HG02759 (cell line): ENCODE results near the gene GOLGA5.
"Not testable (repeated sequence)": the region's sequence is repeated elsewhere in the genome, so short reads cannot be mapped to it uniquely, and the experiment has no call there.

Experiments used
- ATAC-seq: cut with Tn5 transposase; IDR thresholded peaks from one replicate; pipeline ENCODE4 v1.9.1; 2021; ENCODE audit warnings: mild to moderate bottlenecking, moderate library complexity; ENCODE audit not compliant: unreplicated experiment

The GOLGA5 gene, protein sequence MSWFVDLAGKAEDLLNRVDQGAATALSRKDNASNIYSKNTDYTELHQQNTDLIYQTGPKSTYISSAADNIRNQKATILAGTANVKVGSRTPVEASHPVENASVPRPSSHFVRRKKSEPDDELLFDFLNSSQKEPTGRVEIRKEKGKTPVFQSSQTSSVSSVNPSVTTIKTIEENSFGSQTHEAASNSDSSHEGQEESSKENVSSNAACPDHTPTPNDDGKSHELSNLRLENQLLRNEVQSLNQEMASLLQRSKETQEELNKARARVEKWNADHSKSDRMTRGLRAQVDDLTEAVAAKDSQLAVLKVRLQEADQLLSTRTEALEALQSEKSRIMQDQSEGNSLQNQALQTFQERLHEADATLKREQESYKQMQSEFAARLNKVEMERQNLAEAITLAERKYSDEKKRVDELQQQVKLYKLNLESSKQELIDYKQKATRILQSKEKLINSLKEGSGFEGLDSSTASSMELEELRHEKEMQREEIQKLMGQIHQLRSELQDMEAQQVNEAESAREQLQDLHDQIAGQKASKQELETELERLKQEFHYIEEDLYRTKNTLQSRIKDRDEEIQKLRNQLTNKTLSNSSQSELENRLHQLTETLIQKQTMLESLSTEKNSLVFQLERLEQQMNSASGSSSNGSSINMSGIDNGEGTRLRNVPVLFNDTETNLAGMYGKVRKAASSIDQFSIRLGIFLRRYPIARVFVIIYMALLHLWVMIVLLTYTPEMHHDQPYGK

GRCh38 chr14:92793709-92794546 lies at the start of gene GOLGA5:
Gene GOLGA5 (plus strand): TSS chr14:92794305. CDS start chr14:92797438, 3,133 bp downstream.
- peak; percentile 98 for ATAC-seq

DNA sequence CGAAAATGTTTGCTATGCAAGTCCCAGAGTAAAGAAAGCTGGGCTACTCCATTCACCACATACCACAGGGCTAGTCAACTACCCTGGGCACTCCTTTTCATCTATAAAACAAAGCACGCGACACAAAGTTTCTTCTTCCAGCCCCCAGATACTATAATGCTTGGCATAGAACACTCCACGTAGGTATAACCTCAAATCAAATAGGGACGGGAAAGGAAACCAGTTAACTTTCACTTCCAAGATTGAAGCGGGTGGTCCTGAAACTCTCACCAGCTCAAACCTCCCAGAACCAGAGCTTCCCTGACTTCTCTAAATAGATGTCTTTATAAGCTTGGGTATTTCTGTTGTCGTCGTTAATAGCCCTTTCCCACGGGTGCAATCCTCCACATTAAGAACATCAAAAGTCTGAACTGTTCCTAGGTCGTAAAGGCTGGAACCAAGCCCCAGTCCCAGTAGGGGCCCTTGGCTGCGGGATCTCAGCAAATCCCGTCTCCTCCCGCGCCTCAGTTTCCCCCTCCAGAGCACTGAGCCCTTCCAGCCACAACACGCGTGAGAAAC lies 46.3 kb upstream of the GOLGA5 start:
- ATAC-seq: peak; percentile 10

DNA sequence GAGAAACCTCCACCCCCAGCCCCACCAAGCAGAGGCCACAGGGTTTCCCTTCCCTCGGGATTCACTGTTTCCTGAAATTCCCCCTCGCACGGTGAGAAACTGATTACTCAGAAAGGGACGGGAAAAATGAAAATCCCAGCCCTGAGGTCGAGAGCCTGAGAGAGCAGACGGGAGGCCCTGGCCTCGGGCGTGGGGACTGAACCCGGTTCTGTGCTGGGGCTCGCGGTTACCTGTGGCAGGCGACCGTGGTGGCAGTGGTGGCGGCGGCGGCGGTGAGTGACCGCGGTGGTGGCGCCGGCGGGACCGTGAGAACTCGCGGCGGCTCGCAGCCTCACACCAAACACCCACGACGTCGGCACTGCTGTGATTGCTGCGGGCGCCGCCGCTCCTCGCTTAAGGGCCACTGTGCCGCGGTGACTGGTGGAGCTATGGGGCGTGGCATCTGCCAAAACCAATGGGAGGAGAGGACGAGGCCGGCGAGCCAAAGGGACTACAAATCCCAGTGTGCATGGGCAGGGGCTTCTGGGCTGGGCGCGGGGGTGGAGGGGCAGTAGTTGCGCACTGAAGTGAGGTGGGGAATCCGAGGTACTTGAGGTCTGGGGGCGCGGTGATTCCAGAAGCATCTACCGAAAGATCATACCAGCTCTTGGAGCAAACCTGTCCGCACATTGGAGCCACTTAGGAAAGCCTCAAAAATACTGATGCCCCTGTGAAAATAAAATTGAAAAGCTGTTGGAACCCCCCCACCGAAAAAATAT lies 45.7 kb upstream of the GOLGA5 start, which contains the start of gene LGMN:
LGMN (minus strand) TSS at position 369 of the 758 bp plus-strand sequence. CDS start 15,841 bp downstream, outside the sequence.
- peak; percentile 76 for ATAC-seq

DNA sequence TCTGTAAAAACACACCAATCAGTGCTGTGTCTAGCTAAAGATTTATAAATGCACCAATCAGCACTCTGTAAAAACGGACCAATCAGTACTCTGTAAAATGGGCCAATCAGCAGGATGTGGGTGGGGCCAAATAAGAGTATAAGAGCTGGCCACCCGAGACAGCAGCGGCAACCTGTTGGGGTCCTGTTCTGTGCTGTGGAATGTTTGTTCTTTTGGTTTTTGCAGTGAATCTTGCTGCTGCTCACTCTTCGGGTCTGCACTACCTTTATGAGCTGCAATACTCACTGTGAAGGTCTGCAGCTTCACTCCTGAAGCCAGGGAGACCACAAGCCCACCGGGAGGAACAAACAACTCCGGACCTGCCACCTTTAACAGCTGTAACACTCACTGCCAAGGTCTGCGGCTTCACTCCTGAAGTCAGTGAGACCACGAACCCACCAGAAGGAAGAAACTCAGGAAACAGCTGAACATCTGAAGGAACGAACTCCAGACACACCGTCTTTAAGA lies 43.8 kb upstream of the GOLGA5 start:
- not testable (repeated sequence) for ATAC-seq

DNA sequence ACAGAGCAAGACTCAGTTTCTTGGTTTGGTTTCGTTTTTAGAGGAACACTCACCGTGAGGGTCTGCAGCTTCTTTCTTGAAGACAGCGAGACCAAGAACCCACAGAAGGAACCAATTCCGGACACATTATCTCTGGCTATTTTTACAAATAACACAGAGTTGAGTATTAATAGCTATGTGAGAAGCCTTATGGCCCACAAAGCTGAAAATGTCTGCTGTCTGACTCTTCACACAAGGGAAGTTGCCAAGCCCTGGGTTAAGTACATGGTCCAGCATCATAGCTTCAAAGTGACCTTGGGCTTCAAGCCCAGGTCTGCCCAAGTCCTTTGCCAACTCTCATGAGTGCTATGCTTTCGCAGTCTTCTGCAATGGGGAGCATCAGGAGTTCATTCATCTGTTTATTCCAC lies 43.1 kb upstream of the GOLGA5 start:
- ATAC-seq: peak; percentile 31

GRCh38 chr14:92751819-92752218 lies 42.3 kb upstream of the GOLGA5 start:
- no peak for ATAC-seq

- no peak for ATAC-seq
Observed at GRCh38 chr14:92753250-92753649, 40.9 kb upstream of the GOLGA5 start.

GRCh38 chr14:92754966-92755365 lies 39.1 kb upstream of the GOLGA5 start:
- no peak for ATAC-seq

- no peak for ATAC-seq
Observed at GRCh38 chr14:92755495-92755894, 38.6 kb upstream of the GOLGA5 start.

DNA sequence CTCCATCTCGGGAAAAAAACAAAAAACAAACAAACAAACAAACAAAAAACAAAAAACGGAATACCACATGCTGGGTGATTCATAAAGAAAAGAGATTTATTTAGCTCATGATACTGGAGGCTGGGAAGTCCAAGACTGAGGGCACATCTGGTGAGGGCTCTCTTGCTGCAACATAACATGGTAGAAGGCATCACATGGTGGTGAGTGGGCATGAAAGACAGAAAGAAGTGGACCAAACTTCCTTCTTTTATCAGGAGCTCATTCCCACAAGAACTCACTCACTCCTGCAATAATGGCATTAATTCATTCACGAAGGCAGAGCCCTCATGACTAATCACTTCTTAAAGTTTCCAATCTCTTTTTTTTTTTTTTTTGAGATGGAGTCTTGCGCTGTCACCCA lies 37.7 kb upstream of the GOLGA5 start:
- ATAC-seq: no peak

- ATAC-seq: peak; percentile 39
Observed at GRCh38 chr14:92759300-92759678, 34.8 kb upstream of the GOLGA5 start.

GRCh38 chr14:92759679-92760523 lies 34.2 kb upstream of the GOLGA5 start:
- peak; percentile 46 for ATAC-seq

DNA sequence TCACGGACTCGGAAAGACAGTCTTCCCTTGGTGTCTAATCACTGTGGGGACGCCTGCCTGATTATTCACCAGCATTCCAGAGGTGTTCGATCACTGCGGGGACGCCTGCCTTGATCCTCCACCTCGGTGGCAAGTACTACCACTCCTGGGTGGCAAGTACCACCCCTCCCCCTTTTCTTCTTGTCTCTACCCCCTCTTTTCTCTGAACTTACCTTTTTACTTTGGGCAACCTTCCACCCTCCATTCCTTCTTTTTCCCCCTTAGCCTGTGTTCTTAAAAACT lies 33.6 kb upstream of the GOLGA5 start:
- ATAC-seq: no peak

- ATAC-seq: not testable (repeated sequence)
Observed at GRCh38 chr14:92763666-92764631, 30.2 kb upstream of the GOLGA5 start.

GRCh38 chr14:92768236-92768635 lies 25.9 kb upstream of the GOLGA5 start:
- ATAC-seq: peak; percentile 92

GRCh38 chr14:92768795-92769194 lies 25.3 kb upstream of the GOLGA5 start:
- ATAC-seq: no peak

- ATAC-seq: no peak
Observed at GRCh38 chr14:92770484-92770883, 23.6 kb upstream of the GOLGA5 start.

DNA sequence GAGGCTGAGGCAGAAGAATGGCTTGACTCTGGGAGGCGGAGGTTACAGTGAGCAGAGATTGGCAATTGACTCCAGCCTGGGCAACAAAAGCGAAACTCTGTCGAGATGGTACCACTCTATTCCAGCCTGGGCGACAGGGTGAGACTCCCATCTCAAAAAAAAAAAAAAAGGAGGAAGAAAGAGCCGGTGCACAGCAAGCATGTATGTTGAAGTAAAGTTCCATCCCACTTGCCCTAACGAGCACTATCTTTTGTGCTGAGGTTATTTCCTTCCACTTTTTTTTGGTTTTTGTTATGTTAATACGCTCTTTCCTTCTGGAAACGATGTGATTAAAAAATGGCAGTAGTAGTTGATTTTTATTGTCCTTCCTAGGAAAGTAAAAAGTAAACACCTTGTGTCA lies 19.5 kb upstream of the GOLGA5 start:
- no peak for ATAC-seq
